T-helper 1 cell (primary cell): ENCODE results near the gene GRID1.
A peak's percentile ranks its signal among the peaks of the same experiment; 100 is the strongest.

ENCODE experiments used
- DNase-seq, 5 donors: peaks; one replicate each; pipeline ENCODE4 v3.0.0-alpha.2; 2012 to 2020

The GRID1 gene

DNA sequence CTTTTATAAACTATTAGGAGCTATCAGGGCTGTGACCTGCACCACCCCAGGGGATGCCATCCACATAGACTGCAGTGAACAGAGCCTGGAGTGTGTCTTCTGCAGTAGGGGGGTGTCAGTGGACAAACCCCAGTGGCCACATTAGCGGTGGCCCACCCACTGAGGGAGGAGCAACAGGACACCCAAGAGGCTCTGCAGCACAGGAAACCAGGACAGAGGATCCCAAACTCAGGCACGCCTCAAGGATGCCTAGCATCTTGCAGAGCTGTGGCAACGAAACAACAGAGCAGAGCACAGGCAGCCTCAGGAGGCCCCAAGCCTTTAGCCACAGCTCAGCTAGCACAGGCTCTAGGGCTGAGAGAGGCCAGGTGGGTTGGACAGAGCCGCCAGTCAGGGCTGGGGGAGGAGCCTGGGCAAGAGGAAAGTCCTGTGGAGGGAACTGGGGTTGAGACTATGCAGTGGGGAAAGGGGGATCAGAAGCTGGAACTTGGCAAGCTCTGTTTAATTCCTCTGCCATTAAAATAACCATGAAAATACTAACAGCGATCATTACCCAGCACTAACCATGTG is 53.8 kb downstream of the GRID1 start:
- DNase-seq, result no peak

DNA sequence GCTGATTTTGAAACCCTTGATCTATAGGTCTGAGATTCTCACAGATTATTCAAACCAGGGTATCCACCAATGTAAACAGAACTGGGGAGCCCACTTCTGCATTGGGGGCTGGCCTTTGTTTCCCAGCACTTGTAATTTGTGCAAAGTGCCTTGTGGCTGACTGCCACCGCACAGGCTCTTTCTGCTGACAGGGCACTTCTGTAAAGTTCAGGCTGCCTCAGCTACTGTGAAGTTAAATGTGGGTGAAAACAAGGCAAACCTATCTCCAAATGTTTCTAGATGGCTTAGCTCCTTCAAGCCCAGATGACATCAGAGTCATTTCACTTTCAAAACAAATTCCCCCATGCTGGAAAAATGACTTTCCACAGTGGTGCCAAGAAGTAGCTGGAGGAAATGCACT is 54.7 kb downstream of the GRID1 start:
- no peak for DNase-seq

DNA sequence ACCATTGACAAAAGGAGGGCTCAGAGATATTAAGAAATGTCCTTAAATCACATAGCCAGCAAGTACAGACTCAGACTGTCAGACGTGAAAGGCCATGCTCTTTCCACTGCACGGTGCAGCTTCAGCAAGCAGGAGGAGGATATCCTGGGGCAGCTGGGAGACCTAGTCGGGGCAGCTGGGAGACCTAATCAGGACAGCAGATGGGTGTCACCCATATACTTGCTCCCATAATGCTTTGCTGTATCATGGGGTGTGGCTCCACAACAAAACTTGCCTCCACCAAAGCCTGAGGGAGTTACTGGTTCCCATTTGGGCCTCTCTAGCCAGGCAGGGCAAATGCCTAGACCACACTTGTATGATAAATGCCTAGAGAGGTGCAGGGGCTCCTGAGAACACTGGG is 55.4 kb downstream of the GRID1 start:
- no peak for DNase-seq

DNA sequence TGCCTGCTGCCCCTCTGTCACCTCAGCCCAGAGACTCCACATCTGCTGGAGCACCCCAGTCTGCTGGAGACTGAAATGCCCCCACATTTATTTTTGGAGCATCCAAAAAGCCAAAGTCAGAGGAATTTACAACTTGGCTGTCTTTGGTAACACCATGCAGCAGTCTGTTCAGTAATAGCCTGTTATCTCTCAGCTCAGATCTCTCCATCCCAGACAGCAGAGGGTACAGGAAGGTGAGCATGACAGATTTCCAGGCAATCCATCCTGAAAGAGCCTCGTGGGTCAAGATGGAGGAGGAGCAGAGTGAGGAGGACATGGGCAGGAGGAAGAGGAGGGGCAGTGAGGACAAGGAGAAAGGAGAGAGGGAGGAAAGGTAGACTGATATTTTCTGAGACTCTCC is 55.9 kb downstream of the GRID1 start:
- DNase-seq, result no peak

DNA sequence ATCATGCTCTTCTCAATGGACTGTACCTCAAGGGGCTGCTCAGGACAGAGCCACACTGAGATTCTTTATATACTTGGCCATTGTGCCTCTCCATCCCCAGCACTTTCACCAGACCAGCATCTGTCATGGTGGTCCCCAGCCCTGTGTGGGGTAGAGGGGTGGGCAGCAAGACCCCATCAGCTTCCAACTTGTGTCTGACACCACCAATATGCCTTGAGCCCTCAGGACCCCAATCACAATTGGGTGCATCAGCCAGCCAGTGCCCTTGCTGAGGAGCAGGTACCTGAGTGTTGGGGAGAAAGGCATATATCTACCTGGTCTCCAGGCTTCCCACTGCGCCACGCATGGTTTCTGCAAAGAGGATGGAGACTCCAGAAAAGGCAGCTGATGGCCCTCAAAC is 56.3 kb downstream of the GRID1 start:
- no peak for DNase-seq

DNA sequence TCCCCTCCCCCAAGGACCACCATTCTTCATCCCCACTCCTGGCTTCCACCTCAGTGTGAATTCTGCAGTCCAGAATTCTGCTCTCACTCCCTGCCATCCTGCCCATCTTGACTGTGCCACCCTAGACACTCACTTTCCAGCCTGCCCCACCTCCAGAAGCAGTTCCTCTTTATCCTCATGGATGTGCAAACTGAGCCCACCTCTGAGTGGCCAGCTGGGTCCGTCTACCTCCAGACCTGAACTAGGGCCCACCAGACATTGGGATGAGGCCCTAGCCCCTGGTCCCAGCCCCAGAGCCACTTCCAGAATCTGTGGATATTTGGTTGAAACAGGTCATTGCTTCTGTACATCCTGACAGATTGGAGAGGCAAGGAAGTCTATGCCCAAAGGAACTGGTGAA is 58.5 kb downstream of the GRID1 start:
- peak in 1 of 5 donors; percentile 2 for DNase-seq

DNA sequence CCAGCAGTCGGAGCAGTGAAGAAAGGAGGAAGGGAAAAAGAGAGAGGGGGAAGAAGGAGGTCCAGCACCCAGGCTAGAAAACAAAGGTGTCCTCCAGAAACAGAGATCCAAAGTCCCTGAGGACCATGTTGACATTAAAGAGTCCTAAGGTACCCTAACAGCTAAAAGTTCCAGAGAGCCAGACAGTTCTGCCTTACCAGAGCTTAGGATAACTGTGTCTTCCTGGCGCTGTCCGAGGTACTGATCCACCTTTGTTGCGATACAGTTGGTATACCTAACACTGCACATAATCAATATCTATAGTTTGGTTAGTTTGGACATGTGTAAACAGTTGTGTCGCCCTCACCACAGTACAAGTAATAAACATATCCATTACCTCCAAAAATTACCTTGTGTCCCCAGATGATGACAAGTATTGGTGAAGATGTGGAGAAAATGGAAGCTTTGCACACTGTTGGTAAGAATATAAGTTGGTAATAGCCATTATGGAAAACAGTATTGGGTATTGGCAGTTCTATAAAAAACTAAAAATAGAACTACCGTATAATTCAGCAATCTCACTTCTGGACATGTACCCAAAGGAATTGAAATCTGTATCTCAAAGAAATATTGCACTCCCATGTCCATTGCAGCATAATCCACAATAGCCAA is 59.8 kb downstream of the GRID1 start:
- DNase-seq, result no peak

DNA sequence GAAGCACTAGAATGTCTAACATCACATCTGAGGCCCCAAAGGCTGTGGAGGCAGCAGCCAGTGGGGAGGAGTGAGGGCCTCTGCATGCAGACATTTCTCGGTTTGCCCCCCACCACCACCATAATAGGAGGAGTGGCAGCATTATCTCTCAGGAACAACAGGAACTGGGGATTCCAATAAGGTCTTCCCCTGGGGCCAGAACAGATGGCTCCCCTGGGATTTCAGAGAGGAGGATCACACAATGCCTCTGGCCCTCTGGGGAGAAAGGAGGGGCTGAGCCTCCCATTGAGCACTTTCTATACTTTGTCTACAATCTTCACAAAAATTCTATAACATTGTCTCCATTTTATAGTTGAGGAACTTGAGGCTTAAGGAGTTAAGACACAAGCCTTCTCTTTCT is 61.1 kb downstream of the GRID1 start:
- no peak for DNase-seq

DNA sequence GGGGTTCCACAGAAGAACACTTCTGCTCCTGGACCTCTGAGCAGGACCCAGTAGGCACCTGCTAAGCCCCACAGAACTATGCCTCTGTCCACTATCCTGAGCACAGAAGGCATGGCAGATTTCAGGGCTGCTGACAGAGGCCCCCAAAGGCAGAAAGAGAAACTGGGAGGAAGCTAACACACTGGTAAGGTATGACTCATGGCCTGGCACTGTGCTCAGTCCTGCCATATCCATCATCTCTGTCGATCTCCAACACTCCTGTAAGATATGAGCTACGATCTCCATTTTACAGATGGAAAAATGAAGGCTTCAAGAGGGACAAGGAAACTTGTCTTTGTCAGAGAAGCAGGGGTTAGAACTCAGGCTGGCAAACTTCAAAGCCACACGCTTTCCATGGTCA is 62.2 kb downstream of the GRID1 start:
- no peak for DNase-seq

DNA sequence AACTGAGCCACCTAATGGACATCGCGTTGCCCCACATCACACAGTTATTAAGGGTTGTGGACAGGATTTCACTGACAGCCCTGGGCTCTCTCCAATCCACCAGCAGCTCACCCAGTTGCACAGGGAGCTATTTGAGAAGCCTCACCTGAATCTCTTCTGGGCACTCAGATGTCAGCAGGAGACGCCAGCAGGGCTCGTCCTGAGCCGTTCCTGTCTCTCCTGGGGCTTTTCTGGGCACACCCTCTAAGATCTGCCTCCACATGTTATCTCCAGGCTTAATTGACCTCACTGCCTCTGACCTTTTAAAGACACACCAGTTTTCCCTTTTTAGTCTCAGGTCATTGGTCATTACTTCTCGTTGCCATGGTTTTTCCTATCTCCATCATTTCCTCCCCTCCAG is 63.0 kb downstream of the GRID1 start:
- DNase-seq, result no peak

DNA sequence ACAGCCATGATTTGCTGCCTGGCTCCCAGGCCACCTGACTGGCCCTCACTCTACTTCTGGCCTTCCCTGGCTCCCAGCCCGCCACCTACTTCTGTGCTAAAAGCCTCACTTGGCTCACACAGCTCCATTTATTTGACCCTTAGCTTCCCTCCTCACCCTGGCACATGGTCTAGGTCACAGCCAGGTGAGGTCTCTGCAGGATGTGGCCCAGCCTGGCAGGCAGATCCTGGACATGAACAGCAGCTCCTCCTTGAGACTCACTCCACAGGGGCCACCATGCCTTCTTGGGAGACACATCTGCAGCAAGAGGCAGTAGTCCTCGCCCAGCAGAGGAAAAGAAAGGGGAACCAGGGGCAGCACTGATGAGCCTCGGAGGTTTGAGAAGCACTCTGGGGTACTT is 64.6 kb downstream of the GRID1 start:
- DNase-seq, result no peak

DNA sequence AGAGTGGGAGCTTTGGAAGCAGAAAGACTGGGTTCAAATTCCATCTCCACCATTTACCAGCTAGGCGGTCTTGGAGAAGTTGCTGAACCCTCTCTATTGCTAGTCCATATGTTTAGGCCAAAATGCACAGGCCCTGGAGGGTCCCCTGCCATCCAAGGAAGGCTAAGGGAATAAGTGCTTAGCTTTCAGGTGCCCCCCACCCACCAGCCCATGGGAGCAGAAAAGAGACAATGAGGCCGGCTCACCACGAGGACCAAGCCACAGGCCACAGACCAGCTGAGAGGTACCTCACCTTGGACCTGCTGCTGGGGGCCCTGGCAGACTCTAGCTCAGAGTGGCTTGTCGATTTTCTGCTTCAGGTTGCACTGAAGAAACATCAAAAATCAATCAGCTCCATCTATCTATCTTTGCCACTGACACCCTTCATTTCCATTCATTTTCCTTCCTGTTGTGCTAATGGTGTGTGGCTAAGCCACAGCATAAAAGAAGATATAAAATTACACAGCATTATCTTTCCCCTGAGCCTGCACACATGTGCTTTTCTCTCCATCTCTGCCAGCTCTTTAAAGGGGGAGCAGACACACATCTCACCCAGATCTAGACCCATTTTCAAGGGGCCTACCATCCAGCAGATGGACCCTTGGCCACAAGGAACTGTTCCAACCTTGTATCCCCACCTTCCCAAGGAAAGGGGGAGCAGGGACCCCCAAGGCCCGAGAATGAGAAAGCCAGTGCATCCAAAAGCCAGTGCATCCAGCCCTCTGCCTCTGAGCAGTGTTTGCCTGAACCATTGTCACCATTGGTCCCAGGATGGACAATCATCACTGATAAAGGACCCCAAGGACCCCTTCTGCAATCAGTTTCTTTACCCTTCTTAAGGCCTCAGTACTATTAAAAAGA is 65.4 kb downstream of the GRID1 start:
- DNase-seq, result no peak

DNA sequence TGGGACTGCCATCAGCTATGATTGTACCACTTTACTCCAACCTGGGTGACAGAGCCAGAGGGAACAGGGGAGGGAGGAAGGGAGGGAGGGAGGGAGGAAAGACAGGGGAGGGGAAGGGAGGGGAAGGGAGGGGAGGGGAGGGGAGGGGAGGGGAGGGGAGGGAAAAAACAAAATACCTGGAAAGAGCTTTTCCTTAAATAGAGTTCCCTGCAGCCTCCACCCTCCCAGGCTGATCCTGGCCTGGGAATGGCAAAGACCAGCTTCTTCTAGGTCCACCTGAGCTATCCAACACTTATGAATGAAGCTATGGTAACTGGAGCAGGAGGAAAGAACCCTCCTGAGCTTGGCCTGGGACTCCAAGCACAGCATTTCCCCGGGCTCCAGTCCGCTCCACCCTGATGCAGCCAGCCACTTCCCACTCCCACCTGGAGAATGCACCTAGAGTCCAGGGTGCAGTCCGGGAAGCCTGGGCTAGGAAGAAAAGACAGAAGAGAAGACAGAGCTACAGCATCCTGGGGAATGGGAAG is 66.1 kb downstream of the GRID1 start:
- DNase-seq, result no peak

DNA sequence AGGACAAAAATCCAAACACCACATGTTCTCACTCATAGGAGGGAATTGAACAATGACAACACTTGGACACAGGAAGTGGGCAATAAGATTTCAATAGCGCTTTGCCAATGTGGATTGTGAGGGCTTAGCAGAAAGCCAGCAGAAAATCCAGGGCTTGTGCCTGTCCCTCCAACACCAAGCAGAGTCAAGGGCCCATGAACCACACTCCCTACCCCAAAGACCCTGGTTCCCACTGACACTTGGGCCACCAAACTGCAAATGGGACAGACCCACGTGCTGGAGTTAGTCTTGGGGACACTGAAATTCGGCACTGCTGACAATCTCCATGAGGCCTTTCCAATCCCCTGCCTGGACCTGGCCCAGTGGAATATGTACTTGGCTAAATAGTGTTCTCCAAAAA is 67.0 kb downstream of the GRID1 start:
- no peak for DNase-seq

DNA sequence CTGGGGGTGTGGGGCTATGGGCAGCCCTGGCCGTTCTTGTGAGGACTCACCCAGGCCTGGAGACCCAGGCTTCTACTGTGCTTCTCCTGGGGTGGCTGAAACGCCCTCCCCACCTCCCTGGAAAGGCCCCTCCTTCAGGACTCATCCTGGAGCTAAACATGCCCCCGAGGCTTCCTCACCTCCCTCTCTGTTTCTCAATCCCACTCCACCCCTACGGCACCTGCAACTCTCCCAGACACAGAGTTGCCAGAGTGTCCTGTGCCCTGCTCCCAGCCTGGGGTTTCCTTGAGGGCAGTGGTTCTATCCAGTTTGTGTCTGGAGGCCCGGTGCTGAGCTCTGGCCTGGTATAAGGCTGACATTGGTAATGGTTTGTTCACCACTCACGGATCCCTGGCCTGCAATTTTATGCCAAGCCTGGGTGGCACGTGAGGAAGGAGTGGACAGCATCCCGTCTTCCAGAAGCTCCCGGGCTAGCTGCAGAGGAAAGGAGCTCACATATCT is 68.0 kb downstream of the GRID1 start:
- DNase-seq, result no peak

DNA sequence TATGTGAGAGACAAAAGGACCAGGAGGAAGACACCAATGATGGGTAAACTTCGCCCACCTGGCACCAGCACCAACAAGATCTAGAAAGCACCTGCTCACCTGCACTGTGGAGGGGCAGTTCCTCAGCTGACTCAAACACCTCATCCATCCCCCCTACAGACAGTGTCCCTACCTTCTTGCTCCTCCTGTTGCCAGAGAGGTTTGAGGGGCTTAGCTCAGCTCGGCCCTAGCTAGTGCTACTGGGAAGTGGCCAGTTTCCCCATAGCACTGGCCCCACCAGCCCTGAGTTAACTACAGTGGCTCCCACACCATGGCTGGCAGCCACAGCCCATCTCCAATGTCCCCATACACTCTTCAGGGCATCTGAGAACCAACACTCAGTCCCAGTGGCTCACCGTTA is 70.8 kb downstream of the GRID1 start:
- DNase-seq, result no peak

DNA sequence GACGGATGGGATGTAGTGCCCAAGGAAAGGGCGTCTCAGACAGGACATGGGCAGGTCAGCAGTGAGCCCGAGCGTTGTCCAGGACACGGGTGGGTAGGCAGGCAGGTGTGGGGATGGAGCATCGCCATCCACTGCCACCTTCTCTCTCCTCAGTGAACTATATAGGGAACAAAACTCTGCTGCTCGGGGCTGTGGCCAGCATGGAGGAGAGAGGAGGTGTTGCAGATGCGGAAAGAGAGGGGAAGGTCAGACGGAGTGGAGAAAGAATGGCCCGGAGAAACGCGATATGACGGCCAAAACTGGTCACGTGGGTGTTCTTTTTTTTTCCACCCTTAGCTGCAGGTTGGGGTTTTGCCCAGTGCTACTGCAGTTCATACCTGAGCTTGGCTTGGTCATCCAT is 71.2 kb downstream of the GRID1 start:
- DNase-seq, result no peak

DNA sequence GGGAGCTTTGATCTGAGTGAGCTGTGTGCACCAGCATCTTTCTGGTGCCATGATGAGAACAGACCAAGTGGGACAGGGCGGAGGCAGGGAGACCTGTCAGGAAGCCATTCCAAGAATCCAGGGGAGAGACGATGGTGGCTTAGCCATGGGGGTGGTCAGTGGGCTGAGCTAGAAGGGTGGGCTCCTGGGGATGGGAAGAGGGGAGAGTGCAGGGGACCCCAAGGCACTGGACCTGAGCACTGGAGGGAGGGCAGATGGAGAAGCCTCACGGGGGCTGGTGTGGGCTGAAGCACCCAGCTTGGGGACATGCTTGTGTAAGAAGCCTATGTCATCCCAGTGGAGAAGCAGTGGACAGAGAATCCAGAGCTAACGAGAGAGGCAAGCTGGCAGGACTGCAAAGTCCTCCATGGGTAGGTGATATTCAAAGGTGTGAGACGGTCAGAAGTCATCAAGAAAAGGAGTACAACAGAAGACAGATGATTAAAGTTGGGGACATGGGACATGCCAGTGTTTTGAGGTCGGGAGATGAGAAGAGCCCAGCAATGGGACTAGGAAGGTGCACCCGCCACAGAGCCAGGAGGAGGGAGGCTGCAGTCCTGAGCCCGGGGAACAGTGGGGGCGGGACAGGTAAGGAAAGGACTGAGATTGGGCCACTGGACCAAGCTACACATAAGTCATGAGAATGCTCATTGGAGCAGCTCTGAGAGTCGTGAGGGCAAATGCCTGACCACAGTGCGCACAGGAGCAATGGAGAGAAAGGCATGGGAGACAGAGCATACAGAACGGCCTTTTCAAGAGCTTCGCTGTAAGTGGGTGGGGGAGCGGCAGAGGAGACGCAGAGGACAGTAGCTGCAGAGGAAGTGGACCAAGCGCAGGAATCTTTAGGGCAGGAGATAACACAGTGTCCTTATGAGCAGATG is 72.0 kb downstream of the GRID1 start:
- no peak for DNase-seq

DNA sequence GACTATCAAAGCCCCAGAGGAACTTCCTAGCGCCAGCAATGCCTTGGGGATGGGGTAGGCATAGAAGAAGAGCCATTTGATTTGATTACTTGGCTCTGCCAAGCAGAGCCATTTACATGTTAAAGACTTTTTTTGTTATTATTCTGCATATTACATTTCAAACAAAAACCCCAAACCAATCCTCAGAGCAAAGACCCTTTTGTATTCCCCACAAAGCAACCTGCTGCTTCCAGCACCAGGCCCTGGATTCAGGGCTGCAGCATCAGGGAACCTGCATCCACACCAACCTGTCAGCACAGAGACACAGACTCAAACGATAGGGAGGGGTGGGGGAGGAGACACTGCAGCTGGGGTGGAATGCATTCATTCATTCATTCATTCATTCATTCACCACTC is 73.2 kb downstream of the GRID1 start:
- no peak for DNase-seq

DNA sequence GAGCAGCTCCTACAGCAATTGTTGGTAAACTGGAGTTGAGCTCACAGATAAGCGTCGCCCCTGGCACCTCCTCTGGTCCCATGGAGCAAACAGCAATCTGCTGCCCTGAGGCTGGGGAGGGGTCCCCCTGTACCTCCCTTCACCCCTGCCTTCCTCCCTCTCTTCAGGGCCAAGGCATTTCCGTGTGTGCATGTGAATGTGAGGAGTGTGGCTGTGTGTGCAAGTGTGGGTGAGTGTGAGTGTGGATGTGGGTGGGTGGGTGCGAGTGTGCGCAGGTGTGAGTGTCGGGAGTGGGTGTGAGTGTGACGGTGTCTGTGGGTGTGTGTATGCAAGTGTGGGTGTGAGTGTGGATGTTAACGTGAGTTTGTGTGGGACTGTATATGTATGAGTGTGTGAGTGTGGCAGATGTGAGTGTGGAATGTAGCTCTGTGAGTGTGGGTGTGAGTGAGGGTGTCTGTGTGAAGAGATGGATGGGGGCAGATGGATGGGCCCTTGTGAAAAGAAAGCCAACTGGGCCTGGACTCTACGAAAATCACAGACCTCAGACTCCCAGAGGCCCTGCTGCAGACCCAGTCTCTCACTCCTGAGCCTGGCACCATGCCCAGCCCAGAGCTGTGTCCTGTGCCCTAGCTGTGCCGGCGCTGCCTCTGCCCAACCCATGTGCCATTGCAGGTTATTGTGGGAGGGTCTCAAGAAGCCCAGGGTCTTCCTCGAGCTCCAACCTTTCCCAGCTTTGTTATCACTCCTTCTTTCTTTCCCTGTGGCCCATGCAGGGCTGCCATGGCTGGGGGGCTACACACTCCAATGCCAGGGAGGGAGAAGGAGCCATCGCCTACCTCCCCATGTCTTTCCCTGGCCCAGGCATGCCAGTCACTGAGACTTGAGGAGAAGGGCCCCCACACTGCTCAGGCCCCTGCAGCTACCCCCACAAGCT is 73.9 kb downstream of the GRID1 start:
- DNase-seq, result peak in 1 of 5 donors; percentile 3

DNA sequence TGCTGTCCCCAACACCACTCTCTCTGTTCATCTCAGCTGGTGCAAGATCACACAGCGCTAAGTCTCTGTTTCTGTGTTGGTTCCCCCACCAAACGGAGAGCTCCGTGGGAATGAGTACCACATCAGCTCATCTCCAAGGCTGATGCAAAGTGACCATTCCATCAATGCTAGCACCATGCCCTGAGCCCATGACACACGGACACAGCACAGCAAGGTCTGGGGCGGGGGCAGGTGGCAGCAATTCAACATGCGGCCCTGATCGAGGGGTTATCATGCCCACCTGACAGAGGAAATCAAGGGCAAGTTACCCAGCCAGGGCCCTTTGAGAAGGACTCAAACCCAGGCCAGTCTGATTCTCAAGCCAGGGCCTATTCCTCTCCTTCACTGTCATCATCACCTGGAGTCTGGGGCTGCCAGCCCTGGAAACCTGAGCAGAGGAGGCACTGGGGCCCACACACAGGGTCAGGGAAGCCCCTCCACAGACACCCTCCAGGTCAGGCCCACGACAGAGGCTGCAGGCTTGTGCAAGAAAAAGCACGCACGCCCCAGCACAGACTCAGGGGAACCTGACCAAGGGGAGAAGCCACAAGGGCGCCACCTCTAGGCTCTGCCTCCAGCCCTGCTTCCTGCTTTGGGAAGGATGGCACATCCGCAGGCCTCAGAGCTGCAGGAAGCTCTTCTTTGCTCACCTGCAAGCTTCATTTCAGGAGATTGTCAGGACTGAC is 74.8 kb downstream of the GRID1 start:
- DNase-seq, result peak in 1 of 5 donors; percentile 5
